COLO829 (cell line): ENCODE results near the gene CHD5.

Experiments used
- DNase-seq: peaks from one replicate; pipeline ENCODE4 v3.0.0; 2012; ENCODE audit warnings: low spot score

Gene CHD5

DNA sequence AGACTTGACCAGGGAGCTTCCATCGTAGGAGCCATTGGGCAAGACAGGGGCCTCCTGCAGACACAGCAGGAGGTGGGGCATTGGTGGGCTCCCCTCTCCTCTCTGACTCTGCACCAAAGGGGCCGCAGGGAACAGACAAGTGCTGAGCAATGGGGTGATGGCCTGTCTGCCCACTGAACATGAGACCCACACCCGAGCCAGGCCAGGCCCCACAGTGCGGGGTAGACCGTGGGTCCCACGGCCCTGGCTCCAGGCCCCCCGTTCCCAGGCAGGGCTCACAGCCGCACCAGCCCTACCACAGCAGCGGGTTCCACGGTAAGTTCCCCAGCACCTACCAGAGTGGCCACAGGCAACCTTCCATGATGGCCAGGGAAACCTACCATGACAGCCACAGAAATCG is 45.9 kb downstream of the CHD5 start:
- no peak for DNase-seq

DNA sequence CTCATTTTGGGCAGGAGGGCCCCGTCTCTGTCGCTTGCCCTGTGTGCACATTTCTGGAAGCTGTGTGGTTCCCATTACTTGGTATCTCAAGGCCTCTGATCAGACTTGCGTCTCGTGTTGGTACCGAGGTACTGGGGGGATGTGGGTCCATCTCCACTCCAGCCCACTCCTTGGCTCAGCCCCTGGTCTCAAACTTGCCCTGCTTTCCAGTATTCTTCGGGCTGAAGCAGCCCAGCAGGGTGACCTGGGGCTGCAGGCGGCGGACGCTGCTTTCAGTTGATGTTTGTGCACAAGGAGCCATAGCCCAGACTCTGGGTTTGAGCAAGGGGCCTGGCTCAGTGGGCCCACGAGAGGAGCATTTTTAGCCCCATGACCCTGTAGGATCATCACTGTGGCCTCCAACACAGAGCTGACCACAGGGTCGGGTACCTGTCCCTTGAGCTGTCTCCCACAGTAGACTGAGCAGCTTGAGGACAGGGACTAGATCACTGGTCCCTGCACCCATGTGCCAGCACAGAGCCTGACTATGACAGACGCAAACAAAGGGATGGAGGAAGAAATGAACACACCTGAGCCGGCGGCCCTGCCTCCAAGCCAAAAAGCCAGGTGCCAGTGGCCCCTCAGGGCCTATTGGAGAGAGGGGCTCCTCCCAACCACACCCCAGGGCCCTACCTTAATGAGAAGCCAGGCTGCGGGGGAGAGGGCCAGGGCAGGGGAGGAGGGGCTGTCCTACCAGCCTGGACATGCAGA is 46.8 kb downstream of the CHD5 start:
- DNase-seq = no peak

DNA sequence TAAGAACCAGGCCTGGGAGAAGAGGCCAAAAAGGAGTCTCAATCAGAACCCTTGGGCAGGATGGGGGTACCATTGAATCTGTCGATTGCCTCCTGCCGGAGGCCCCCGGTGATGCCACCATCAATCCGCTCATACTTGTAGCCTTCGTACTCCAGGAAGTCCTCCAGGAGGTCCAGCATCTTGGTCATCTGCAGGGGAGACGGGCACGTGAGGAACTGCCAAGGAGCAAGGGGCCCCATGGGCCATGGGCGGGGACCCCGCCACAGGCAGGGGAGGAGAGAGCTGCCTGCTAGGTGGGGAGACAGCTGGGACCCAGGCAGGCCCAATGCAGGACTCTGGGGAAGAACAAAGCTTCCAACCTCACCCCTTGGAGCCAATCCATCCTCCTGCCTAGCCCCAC is 48.6 kb downstream of the CHD5 start:
- DNase-seq = no peak

DNA sequence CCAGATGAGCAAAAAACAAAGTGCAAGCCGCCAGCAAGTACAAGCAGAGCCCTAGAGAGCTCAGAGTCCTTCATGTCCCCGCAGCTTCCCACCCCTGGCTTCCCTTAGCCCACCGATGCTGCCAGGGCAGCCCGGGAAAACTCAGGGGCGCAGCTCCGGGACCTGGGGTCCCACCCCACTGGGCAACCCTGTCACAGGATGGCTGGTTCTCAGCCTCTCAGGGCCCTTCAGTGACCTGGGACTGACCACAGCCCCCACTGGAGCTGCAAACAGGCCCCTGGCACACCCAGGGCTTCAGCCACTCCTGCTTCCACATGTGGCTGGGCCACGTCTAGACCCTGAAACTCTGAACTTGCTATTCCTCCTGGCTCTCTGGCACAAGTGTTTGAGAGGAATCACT is 49.5 kb downstream of the CHD5 start:
- DNase-seq = no peak

DNA sequence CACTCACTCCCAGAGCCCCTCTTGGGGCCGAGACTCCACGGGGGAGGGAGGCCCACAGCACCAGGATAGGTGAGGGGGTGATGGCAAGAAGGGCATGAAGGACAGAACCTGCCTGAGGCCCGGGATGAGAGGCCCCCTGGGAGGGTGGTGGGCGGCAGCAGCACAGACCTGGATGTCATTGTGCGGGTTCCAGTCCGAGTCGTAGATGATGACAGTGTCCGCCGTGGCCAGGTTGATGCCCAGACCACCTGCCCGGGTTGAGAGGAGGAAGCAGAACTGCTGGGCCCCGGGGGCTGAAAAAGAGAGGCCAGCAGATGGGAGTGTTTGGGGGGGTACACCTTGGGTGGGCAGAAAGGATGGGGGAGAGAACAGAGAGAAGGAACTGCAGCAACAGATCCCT is 50.1 kb downstream of the CHD5 start:
- DNase-seq = no peak

DNA sequence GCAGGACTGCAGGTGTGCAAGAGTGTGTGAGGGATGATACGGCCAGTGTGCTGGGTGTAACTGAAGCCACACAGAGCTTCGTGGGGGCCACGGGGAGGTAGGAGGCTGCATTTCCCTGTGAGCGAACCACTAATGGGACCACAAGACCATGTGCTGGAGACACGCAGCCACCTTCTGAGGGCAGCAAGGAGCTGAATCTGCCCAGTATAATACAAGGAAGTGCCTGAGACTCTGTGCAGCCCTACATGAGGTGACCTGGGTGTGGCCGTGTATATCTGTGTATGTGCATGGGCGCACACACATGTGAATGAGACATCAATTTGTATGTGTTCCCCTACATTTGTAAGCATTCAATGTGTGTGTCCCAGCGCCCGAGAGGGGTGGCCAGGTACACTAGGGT is 50.8 kb downstream of the CHD5 start:
- no peak for DNase-seq

DNA sequence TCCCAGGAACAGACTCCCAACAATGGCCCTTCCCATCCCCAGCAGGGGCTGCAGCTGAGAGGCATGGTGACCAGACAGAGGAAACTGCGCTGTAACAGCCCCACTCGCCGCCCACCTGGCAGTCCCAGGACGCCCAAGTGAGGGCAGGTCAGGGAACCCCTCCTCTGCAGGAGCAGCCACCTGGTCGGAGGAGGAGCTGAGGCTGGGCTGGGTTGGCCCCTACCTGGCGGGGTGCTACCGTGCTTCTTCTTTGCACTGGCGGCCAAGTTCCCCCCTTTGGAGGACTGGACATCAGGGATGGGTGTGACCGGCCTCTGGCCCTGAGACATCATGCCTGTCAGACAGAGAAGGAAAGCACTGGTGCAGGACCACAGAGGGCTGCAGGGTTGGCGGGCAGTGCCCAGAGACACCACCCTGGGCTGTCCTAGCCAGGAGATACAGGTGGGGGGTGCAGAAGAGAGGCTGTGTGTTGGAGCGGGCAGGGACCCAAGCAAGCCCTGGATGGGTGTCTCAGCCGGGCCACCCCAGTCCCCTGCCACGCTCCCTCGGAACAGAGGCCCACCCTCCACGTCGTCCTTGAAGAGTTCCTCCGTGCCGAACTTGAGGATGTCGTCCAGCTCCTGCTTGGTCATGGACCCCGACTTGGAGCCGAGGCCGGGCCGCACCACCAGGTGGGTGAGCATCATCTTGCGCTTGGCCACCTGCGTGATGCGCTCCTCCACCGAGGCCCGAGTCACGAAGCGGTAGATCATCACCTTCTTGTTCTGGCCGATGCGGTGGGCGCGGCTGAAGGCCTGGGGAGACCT is 51.6 kb downstream of the CHD5 start:
- no peak for DNase-seq

DNA sequence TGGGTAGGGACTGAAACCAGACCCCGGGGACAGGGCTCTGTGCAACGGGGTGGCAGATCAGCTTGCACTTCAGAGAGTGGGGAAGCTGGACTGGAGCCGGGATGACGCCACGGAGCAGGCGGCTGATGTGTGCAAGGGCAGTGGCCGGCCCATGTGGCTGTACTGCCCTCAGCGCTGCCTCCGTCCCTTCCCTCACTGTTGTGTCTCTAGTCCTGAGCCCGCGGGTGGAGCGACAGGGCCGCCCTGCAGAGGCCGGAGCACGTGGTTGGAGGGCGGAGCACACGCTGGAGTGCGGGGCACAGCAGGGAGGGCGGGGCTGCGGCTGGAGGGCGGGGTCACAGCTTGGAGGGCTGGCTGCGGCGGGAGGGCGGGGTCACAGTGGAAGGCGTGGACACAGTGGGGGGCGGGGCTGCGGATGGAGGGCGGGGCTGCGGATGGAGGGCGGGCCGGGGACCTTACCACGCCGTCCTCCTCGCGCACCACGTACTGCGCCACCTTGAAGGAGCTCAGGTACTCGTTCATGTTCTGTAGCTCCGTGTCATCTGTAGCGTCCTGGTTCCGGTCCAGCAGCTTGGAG is 52.4 kb downstream of the CHD5 start:
- peak; percentile 95 for DNase-seq

DNA sequence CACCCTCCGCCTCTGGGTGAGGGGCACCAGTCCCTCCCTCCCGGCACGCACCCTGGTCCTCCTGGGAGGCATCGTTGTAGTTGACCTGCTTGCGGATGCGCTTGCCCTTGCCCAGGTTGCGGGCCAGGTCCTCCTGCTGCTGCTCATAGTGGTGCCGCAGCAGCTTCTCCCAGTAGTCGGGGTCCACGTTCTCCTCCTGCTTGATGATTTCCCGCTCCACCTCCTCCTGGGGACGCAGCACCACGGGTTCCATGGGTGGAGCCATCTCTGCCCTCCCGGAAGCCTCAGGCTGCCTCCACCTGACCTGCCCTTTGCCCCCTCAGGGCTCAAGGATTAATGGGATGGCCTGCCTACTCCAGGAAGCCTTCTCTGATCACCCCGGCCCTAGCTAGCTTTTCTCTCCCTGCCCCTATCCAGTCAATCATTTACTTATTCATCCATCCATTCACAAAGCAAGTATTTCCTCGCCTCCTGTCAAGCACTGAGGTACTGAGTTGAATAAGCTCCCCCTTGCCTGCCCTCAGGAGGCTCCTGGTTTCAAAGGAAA is 53.5 kb downstream of the CHD5 start:
- no peak for DNase-seq

DNA sequence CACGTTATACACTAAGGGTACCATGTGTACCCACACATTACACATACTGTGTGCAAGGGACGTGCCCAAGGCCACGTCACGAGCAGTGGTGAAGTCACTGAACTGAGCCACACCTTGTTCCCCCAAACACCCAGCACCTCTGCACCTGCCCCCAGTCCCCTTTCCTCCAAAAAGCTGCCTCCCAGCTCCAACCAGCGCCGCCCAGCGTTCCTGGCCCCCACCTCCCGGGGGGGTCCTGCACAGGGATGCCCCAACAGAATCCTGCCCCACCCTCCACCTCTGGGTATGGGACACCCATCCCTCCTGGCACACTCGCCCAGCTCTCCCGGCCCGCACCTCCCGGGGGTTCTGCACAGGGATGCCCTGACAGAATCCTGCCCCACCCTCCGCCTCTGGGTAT is 54.1 kb downstream of the CHD5 start:
- DNase-seq = no peak

DNA sequence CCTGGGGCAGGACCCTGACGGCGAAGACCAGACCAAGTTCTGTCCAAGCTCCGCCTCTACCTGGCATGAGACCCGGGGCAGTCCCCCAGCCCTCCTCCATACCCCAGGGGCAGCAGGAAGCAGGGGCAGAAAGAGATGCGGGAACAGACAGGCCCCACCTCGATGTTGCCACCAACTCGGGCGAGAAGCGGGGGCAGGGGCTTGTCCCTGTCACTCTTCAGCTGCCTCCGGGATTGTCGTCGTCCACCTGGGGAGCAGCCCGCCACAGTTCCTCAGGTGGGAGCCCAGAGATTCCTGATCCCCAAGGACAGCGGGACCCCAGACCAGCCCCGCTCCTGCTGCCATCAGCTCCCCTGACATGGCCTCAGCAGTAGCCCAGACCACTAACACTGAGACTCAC is 54.8 kb downstream of the CHD5 start:
- no peak for DNase-seq

DNA sequence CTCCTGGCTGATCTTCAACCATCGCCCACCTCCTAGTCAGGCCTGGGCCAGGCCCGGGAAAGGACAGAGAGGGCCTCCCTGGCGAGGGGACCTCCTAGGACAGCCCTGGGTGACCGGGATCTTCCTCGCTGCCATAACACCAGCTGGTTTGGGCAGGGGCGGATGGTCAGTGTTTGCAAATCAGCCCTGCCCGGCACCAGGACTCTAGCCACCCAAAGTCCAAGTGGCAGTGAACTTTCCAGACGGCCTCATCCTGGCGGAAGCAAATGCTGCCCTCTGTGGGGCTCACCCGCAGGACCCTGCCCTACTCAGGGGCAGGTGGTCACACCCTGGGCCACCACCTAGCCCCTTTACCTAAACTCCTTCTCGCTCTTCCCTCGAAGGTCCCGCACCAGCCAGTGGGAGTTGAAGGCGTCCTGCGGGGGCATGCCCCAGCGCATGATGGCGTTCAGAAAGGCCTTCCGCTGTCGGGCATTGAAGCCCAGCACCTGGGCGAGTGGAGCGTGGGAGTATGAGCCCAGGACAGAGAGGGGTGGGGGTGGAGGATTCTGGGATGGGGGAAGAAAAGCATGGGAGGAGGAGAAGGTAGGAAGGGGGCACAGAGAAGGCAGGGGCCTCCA is 55.3 kb downstream of the CHD5 start:
- DNase-seq = no peak

DNA sequence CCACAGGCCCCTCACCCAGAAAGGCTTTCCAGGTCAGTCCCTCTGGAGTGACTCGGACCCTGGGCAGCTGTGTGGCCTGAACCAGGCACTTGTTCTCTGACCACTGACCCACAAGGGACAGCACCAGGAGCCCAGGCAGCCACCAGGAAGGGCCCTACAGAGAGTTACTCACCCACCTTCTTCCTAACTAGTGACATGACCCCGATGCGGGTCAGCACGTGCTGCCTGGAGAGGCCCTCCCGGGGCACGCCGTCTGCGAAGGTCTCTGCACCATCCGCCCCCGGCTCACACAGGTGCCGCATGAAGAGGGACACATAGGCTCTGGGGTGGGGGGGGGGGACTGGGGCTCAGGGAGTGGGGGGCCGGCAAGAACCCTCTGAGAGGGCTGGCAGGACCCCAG is 55.8 kb downstream of the CHD5 start:
- no peak for DNase-seq

DNA sequence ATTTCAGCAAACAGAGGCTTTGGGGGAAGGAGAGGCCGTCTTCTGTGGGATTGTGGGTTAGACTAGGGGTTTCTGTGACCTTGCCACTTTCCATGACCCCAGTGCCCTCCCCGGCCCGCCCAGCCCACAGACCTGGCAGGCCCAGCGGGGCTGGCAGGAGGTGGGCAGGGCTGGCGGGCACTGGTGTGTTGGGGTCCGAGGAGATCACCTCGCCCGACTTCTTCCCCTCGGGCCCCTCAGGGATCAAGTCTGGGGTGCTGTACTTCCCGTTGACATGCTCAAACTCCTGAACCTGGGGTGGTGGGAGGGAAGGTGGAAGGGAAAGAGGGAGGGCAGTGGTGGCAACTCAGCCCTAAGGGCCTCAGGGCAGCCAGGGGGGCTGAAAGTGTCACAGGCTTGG is 56.3 kb downstream of the CHD5 start:
- DNase-seq = no peak

DNA sequence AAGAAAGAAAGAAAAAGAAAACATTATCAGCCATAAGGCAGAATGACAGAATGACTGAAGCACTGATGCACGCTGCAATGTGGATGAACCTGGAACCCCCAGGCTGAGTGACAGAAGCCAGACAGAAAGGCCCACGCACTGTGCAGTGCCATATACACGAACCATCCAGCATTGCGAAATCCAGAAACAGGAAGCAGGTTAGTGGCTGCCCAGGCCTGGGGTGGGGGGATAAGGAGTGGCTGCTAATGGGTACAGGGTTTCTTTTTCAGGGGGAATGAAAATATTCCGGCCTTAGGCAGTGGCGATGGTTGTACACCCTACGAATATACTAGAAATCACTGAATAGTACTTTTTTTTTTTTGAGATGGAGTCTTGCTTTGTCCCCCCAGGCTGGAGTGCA is 57.0 kb downstream of the CHD5 start:
- DNase-seq = no peak

DNA sequence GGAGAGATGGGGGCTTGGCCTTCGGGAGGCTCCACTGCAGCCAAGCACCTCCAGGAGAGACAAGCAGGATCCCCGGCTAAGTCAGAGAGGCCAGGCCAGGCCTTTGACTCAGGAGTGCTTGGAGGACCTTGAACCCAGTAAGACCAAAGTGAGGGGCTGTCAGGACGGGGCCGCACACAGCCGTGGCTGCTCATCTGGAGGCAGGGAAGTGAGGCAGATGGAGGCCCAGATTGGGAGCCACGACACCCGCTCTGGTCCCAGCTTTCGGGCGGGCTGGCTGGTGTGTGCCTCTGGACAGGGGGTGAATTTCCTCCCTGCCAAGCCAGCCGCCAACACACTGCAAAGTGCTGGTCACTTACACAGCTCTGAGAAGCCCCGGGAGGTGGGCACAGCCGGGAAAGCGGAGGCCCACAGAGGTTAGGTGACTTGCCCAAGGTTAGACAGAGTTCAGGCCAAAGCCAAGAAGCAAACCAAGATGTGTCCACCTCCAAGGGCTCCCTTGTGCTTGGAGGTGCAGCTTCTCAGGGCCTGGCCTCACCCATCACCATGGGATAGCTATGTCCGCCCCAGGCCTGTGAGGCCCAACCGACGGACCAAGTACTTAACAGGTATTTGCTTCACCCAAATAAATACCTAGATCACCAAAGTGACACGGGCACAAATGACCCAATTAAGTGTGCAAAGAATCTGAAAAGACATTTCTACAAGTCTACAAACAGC is 58.3 kb downstream of the CHD5 start:
- DNase-seq = no peak

DNA sequence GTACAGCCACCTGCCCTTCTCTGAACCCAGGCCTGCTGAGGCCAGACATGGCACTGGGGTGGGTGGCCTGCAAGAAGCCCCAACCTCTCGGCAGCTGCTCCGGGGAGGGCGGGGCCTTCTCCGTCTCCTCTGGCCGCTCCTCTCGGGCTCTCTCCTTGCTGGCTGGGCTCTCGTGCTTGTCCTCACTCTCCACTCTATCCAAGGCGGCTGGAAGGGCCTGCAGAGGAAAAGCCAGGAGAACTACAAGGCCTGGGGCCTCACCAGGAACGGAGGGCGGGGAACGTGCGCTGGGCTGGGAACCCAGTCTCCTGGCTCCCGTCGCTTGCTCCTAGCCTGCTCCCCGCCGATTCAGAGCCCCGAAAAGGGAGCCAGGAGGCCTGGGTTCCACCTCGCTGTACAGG is 59.1 kb downstream of the CHD5 start:
- no peak for DNase-seq

DNA sequence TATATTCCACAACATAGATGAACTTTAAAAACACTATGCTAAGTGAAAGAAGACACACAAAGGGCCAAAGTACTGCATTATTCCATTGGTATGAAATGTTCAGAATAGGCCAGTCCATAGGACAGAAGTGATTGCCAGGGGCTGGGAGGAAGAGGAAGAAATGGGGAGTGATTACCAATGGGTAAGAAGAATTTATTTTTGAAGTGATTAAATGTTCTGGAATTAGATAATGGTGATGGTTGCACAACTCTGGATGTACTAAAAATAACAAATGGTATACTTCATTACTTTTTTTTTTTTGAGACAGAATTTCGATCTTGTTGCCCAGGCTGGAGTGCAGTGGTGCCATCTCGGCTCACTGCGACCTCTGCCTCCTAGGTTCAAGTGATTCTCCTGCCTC is 61.7 kb downstream of the CHD5 start:
- DNase-seq = no peak

DNA sequence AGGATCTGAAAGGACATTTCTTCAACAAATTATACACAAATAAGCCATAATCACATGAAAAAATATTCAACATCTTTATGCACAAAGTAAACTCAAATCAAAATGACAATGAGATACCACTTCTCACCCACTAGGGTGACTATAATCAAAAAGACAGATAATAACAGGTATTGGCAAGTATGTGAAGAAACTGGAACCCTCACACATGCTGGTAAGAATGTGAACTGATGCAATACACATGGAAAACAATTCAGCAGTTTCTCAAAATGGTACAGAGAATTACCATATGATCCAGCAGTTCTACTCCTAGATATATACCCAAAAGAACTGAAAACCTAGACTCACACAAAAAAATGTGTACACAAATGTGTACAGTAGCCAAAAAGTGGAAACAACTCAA is 62.5 kb downstream of the CHD5 start:
- no peak for DNase-seq

DNA sequence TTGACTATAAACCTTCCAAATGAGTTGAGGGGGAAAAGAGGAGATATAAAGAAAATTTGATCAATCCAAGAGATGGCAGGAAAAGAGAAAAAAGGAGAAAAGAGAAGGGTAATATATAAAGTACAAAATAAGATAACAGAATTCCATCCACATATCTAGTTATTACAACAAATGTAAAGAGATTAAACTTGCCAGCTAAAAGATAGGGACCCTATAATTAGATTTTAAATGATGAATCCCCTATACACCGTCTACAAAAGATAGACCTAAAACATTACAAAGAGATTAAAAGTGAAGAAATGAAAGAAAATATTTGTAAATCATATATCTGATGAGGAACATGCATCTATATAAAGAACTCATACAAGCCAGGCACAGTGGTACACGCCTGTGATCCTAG is 63.1 kb downstream of the CHD5 start:
- no peak for DNase-seq

DNA sequence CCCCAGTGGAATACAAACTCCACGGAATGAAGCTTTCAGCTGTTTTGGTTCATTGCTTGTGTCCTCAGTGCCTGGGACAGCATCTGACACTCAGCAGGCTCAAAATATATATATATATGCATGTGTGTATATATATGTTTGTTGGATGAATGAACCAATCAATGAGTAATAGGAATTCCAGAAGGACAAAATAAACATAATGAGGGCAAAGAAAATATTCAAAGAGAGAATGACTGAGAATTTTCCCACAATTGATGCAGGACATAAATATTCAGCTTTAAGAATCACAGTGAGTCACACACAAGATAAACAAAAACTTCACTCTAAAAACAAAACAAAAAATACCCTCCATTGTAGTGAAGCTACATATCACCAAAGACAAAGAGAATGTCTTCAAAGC is 64.0 kb downstream of the CHD5 start:
- DNase-seq = no peak

DNA sequence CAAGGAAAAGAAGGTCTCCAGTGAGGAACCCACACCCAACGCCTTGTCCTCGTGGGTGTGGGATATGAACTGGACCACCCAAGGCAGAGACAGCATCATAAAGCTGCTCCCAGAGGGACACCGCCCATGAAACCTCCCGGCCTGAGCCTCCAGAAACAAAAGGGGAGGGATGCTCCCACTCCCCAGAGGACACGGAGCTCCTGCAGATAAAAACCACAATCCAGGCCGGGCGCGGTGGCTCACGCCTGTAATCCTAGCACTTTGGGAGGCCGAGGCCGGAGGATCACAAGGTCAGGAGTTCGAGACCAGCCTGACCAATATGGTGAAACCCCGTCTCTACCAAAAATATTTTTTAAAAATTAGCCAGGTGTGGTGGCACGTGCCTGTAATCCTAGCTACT is 66.4 kb downstream of the CHD5 start:
- no peak for DNase-seq
